ENCODE measurements around the gene MAP3K14.

The MAP3K14 gene

DNA sequence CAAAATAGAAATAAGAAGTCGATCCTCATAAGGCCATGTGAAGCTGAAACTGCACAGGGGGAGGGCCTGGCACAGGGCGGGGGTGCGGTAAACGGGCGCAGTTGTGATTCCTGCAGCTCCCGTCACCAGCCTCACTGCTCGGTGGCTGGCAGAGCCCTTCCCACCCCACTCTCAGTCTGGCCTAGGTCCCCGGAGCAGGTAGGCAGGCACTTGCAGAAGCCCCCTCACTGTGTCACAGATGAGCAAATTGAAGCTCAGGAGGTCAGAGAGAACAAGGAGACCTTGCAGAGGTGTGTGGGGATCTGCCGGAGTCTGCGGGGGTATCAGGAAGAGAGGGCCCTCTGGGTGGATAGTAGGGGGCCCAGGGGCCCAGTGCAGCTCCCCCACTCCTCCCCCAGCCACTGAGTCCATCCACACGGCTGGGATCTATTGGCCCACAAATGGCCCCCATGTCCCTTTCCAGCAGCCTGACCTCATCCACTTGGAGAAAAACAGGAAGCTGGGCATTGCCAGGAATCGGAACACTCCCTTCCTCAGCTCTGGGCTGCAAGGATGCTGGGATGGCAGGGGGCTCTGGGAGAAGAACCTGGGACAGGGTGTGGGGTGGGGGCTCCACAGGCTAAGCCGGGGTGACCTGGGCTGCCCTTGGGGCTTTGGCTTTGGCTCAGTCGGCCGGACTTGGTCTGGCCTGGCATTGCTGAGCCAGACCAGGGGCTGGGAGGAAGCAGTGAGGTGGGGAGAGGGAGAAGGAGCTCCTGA, 21.4 kb upstream of the MAP3K14 start:
- Histone ChIP-seq H3K9ac (ENCODE audit: low read length) (no peak overlapping the region), H3K4me1 (ENCODE audit: low read length) (peaks cover 25% of the 10 kb centered on the region)
- TF ChIP-seq EZH2phosphoT487 (IDR thresholded peaks at IDR 0.05; ENCODE audit: low read depth), result no peak
- TF ChIP-seq, protein P1, sequence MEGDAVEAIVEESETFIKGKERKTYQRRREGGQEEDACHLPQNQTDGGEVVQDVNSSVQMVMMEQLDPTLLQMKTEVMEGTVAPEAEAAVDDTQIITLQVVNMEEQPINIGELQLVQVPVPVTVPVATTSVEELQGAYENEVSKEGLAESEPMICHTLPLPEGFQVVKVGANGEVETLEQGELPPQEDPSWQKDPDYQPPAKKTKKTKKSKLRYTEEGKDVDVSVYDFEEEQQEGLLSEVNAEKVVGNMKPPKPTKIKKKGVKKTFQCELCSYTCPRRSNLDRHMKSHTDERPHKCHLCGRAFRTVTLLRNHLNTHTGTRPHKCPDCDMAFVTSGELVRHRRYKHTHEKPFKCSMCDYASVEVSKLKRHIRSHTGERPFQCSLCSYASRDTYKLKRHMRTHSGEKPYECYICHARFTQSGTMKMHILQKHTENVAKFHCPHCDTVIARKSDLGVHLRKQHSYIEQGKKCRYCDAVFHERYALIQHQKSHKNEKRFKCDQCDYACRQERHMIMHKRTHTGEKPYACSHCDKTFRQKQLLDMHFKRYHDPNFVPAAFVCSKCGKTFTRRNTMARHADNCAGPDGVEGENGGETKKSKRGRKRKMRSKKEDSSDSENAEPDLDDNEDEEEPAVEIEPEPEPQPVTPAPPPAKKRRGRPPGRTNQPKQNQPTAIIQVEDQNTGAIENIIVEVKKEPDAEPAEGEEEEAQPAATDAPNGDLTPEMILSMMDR (IDR thresholded peaks at IDR 0.05; ENCODE audit: low read depth, low read length), result no peak

DNA sequence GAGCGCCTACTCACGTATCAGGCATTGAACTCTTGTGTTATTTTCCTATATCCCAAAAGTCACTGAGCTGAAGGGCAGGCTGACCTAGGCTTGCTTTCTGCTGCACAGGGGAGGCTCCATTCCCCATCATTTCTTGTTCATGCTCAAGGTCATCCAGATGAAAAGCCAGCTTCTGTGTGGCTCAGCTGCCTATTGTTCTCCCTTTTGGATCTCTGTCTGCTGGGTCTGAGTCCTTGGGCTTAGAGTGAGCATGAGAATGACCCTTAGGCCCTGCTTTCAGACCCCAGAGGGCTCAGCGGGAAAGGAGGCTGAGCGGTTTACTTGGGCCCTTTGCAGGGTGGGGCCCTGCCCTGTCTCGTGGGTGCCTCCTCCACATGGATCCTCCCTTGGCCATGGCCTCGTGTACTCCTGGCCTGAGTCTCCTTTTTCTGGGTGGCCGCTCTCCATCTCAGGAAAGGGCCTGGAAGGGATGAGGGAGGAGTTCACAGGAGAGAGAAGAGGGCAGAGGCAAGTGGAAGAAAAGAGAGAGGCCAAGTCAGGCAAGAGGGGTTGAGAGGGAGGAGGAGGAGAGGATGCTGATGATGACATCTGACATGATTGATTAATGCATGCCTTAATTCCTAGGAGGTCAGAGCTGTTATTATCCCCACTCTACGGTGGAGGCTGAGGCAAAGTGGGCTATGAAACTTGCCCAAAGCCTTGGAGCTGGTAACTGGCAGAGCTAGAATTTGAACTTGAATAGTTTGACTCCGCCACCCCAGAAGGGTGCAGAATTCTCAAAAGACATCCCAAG, 19.8 kb upstream of the MAP3K14 start:
- no peak overlapping the region for H3K4me3 ChIP-seq (ENCODE audit: low read length)
- H3K79me2 ChIP-seq (ENCODE audit: low read length), result no peaks in the 10 kb centered on the region
- no peak overlapping the region for H3K27ac ChIP-seq (ENCODE audit: low read length)
- no peak overlapping the region for H3K9ac ChIP-seq (ENCODE audit: low read length)
- no peaks in the 10 kb centered on the region for H3K9me3 ChIP-seq (ENCODE audit: insufficient read depth, low read length)
- H3K27me3 ChIP-seq (ENCODE audit: low read depth, low read length), result no peaks in the 10 kb centered on the region
- H3K36me3 ChIP-seq (replicated peaks; ENCODE audit: low read depth, low read length), result no peaks in the 10 kb centered on the region
- TF ChIP-seq, protein P1 (IDR thresholded peaks at IDR 0.05; ENCODE audit: low read depth, low read length), result no peak
- no peak for TF ChIP-seq EZH2phosphoT487 (IDR thresholded peaks at IDR 0.05; ENCODE audit: low read depth)
- no peak overlapping the region for H3K4me2 ChIP-seq (ENCODE audit: low read length)
- no peaks in the 10 kb centered on the region for H4K20me1 ChIP-seq (ENCODE audit: insufficient read depth, low read length)
- H2AFZ ChIP-seq (ENCODE audit: low read depth, low read length), result no peak overlapping the region
- H3K4me1 ChIP-seq (ENCODE audit: low read length), result peaks cover 37% of the 10 kb centered on the region

More for the DNA sequence above, 21.4 kb upstream of the MAP3K14 start:
- Histone ChIP-seq H4K20me1 (ENCODE audit: insufficient read depth, low read length) (no peaks in the 10 kb centered on the region), H3K36me3 (replicated peaks; ENCODE audit: low read depth, low read length) (no peaks in the 10 kb centered on the region), H3K4me2 (ENCODE audit: low read length) (no peak overlapping the region), H3K9me3 (ENCODE audit: insufficient read depth, low read length) (no peaks in the 10 kb centered on the region), H3K79me2 (ENCODE audit: low read length) (no peaks in the 10 kb centered on the region), H3K27me3 (ENCODE audit: low read depth, low read length) (no peaks in the 10 kb centered on the region), H2AFZ (ENCODE audit: low read depth, low read length) (no peak overlapping the region), H3K27ac (ENCODE audit: low read length) (no peak overlapping the region), H3K4me3 (ENCODE audit: low read length) (no peak overlapping the region)

DNA sequence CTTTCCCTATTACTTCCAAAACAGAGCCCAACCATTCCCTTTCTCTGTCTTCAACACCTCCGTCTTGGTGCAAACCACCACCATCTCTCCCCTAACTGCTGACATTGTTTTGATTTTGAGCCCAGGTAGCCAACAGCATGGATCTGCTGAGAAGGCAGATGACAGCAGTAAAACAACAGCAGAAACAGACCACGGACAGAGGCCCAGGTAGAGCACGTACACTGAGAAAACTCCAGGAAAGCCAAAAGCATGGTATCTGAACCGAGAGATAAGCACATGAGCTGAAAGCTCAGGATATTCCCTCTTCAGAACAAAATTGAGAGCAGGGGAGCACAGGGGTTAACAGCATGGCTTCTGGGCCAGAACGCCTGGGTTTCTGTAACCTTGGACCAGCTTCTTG, 18.9 kb upstream of the MAP3K14 start:
- TF ChIP-seq, protein P1 (IDR thresholded peaks at IDR 0.05; ENCODE audit: low read depth, low read length), result no peak
- TF ChIP-seq EZH2phosphoT487 (IDR thresholded peaks at IDR 0.05; ENCODE audit: low read depth), result no peak
- H2AFZ ChIP-seq (ENCODE audit: low read depth, low read length), result no peak overlapping the region
- H3K27me3 ChIP-seq (ENCODE audit: low read depth, low read length), result no peaks in the 10 kb centered on the region
- H3K4me3 ChIP-seq (ENCODE audit: low read length), result no peak overlapping the region
- no peaks in the 10 kb centered on the region for H3K9me3 ChIP-seq (ENCODE audit: insufficient read depth, low read length)
- H3K27ac ChIP-seq (ENCODE audit: low read length), result no peak overlapping the region
- H3K9ac ChIP-seq (ENCODE audit: low read length), result no peak overlapping the region
- H3K79me2 ChIP-seq (ENCODE audit: low read length), result no peaks in the 10 kb centered on the region
- no peaks in the 10 kb centered on the region for H4K20me1 ChIP-seq (ENCODE audit: insufficient read depth, low read length)
- no peak overlapping the region for H3K4me2 ChIP-seq (ENCODE audit: low read length)
- no peaks in the 10 kb centered on the region for H3K36me3 ChIP-seq (replicated peaks; ENCODE audit: low read depth, low read length)
- H3K4me1 ChIP-seq (ENCODE audit: low read length), result peaks cover 37% of the 10 kb centered on the region
